ENCODE results near the gene PSD.

- TF ChIP-seq CTCF (IDR thresholded peaks at IDR 0.05; ENCODE audit: low read depth, low read length), result no peak
- no peak for TF ChIP-seq EZH2phosphoT487 (IDR thresholded peaks at IDR 0.05; ENCODE audit: low read depth)
These were observed 50.5 kb downstream of the PSD start for GRCh38 chr10:102368077-102368476.
